PFSK-1 (cell line): Measurements from ENCODE around the gene RPS6KA6.

Experiments
- FOXP2 ChIP-seq: optimal IDR thresholded peaks from 2 replicates; pipeline ENCODE3; 2011; ENCODE audit warnings: borderline replicate concordance, control low read depth, inconsistent platforms; ENCODE audit not compliant: insufficient read depth; ENCODE audit errors: extremely low read length, extremely low read depth
- POLR2AphosphoS5 ChIP-seq: IDR thresholded peaks from 2 replicates; pipeline ENCODE4 v1.6.1; 2012; ENCODE audit warnings: low read depth, mild to moderate bottlenecking, control low read depth, low read length, moderate library complexity
- SIN3A ChIP-seq: IDR thresholded peaks from 2 replicates; pipeline ENCODE4 v1.6.1; 2012; ENCODE audit warnings: mild to moderate bottlenecking, low read length, moderate library complexity, borderline replicate concordance; ENCODE audit not compliant: insufficient read depth
- TAF1 ChIP-seq: IDR thresholded peaks from 2 replicates; pipeline ENCODE4 v1.6.1; 2012; ENCODE audit warnings: low read length, control low read depth, borderline replicate concordance; ENCODE audit not compliant: insufficient read depth
- TF ChIP-seq, protein P1 (sequence below), 2 experiments: IDR thresholded peaks; 2 replicates each; pipeline versions ENCODE4 v1.6.1 to v1.8.0; 2011 to 2012; ENCODE audit warnings: low read depth in 2 of 2, low read length in 2 of 2, control low read depth in 1 of 2, inconsistent platforms in 1 of 2, mild to moderate bottlenecking in 1 of 2, moderate library complexity in 1 of 2; ENCODE audit not compliant: insufficient read depth in 1 of 2

DNA sequence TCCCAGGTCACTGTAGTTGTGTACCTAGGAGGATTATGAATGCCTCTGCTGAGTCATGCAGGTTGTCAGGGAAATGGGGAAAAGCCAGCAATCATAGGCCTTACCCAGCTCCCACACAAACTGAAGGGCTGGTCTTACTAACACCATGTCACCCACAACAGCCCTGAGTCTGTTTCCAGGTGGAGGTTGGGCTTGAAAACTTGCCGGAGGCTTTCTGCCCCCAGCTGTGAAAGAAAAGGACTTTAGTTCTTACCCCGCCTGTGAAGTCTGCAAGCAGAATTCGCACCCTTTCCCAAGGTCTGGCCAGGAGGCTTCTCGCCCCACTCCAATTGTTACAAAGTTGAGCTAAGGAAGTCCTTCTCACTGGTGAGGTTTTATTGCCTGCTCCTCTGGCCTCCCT, 143.9 kb downstream of the RPS6KA6 start:
- TF ChIP-seq SIN3A (no peak), TAF1 (no peak), FOXP2 (no peak), POLR2AphosphoS5 (no peak)
- TF ChIP-seq, protein P1, sequence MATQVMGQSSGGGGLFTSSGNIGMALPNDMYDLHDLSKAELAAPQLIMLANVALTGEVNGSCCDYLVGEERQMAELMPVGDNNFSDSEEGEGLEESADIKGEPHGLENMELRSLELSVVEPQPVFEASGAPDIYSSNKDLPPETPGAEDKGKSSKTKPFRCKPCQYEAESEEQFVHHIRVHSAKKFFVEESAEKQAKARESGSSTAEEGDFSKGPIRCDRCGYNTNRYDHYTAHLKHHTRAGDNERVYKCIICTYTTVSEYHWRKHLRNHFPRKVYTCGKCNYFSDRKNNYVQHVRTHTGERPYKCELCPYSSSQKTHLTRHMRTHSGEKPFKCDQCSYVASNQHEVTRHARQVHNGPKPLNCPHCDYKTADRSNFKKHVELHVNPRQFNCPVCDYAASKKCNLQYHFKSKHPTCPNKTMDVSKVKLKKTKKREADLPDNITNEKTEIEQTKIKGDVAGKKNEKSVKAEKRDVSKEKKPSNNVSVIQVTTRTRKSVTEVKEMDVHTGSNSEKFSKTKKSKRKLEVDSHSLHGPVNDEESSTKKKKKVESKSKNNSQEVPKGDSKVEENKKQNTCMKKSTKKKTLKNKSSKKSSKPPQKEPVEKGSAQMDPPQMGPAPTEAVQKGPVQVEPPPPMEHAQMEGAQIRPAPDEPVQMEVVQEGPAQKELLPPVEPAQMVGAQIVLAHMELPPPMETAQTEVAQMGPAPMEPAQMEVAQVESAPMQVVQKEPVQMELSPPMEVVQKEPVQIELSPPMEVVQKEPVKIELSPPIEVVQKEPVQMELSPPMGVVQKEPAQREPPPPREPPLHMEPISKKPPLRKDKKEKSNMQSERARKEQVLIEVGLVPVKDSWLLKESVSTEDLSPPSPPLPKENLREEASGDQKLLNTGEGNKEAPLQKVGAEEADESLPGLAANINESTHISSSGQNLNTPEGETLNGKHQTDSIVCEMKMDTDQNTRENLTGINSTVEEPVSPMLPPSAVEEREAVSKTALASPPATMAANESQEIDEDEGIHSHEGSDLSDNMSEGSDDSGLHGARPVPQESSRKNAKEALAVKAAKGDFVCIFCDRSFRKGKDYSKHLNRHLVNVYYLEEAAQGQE (IDR thresholded peaks at IDR 0.05; ENCODE audit: insufficient read depth in 1 of 2, low read depth in 2 of 2, low read length in 2 of 2), result no peak
